SK-N-SH (cell line): ENCODE results near the gene TRIM54.

Experiments used
- ELF1 ChIP-seq: IDR thresholded peaks from 2 replicates; pipeline ENCODE4 v1.4.0; 2012
- FOXJ3 ChIP-seq: sonication (generic); formaldehyde crosslinking; IDR thresholded peaks from 2 replicates; pipeline ENCODE4 v1.5.1; 2020; ENCODE audit warnings: mild to moderate bottlenecking, missing genetic modification reagents
- MXI1 ChIP-seq: IDR thresholded peaks from 2 replicates; pipeline ENCODE4 v1.6.1; 2012; ENCODE audit warnings: mild to moderate bottlenecking, low read depth, low read length, improper control_type of control experiment
- RXRA ChIP-seq: IDR thresholded peaks from 2 replicates; pipeline ENCODE4 v1.4.0; 2012; ENCODE audit warnings: low read depth, mild to moderate bottlenecking, borderline replicate concordance
- TF ChIP-seq, protein P1 (sequence below): fragments of 200-600 bp; sonication (generic); IDR thresholded peaks from 2 replicates; pipeline ENCODE4 v1.6.1; 2017; ENCODE audit warnings: antibody characterized with exemption, mild to moderate bottlenecking, moderate library complexity

DNA sequence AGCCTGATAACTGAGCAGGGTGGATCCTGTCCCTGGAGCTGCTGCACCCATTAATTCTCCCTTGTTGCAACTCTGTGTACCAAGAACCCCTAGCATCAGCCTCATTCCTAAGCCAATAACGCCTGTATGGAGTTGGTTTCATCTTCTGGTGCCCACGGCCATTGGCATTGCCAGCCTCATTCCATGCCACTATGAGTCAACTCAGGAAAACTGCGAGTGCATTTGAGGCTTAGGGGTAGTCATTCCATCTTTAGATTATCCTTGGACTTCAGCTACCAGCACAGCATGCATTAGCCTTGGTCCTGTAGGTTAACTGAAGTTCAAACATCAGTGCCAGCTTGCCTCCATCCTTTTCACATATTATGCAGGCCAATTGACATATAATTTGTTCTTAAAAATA, 1.4 kb upstream of the TRIM54 start:
- TF ChIP-seq FOXJ3 (CRISPR knock-in tag) (no peak), MXI1 (no peak), ELF1 (no peak), RXRA (no peak)
- TF ChIP-seq, protein P1, sequence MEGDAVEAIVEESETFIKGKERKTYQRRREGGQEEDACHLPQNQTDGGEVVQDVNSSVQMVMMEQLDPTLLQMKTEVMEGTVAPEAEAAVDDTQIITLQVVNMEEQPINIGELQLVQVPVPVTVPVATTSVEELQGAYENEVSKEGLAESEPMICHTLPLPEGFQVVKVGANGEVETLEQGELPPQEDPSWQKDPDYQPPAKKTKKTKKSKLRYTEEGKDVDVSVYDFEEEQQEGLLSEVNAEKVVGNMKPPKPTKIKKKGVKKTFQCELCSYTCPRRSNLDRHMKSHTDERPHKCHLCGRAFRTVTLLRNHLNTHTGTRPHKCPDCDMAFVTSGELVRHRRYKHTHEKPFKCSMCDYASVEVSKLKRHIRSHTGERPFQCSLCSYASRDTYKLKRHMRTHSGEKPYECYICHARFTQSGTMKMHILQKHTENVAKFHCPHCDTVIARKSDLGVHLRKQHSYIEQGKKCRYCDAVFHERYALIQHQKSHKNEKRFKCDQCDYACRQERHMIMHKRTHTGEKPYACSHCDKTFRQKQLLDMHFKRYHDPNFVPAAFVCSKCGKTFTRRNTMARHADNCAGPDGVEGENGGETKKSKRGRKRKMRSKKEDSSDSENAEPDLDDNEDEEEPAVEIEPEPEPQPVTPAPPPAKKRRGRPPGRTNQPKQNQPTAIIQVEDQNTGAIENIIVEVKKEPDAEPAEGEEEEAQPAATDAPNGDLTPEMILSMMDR, result no peak
